LNCAP (cell line): ENCODE results near the gene SLC38A10.

ENCODE experiments used
- CTCF ChIP-seq: fragments of 450-650 bp; IDR thresholded peaks from 2 replicates; pipeline ENCODE4 v1.5.1; 2017; ENCODE audit warnings: mild to moderate bottlenecking

The SLC38A10 gene

GRCh38 chr17:81306898-81307510 lies 11.9 kb upstream of the SLC38A10 start:
- TF ChIP-seq CTCF = no peak

DNA sequence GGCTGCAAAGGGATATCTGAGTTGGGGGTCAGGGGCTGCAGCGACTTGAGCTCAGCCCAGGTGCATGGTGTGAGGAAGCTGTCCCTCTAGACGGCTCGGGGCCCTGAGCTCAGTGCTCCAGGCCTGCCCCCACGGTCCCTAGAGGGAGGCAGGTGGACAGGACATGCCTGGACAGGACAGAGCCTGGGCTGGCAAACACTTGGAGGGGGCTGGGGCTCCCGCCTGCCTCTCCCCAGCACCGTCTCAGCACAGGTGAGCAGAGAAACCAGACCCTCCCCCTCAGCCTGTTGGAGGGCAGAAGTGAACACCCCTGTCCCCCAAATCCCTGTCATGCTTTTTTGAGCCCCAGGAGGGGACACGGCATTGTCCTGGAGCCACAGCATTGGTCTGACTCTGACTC lies 11.4 kb upstream of the SLC38A10 start:
- TF ChIP-seq CTCF = no peak

DNA sequence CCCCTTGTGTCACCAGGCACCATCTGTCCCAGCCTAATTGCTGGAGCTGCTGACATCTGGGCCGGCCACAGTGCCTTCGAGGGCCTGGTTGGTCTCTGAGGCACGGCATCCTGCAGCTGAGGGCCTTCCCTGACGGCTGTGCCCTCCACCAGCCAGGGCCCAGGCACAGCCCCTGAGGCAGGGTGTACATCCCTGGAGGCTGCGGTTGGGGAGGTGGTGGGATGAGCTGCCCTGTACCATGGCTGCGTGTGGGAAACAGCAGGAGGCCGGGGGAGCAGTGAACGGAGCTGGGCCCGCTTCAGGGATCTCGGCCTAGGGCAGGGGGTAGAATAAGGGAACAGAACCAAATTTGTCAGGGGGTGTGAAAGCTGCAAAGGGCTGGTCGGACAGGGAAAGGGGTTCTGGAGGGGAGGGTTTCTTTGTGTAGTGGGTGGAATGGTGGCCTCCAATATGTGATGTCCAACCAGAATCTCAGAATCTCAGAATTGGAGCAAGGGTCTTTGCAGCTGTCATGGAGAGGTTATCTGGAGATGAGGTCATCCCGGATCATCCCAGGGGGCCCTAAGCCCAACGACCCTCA lies 10.0 kb upstream of the SLC38A10 start:
- TF ChIP-seq CTCF = no peak

DNA sequence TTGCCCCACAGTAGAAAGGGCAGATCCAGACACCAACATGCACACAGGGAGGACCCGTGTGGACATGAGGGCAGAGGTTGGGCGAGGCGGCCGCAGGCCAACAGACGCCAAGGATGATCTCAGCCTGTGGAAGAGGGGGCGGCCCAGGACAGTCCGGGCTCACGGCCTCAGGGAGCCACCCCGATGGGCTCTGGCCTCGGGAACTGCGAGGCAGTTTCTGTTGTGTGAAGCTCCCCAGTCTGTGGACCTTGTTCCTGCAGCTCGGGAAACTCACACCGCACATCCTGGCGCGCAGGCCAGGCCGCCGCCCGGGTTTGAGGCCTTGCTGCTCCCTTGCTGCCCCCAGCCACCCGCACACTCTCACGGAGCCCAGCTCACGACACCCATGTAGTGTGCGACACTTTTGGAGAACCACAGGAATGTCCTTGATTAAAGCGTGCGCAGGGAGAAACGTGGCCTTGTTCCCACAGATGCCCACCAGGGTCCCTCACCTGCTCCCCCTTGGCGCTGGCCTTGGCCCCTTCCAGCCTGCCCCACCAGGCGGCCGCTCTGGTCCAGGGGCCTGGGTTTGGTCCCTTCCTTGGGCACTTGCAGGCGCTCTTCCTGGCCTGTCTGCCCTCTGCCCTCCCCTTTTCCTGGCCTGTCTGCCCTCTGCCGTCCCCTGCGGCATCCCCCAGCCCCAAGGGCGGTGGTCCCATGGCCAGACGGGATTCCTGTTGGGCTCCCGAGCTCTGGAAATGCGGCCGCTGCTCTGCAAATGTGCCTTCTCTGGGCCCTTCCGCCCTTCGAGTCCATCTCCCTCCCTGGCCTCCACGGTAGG lies 9.3 kb upstream of the SLC38A10 start:
- no peak for TF ChIP-seq CTCF

GRCh38 chr17:81303385-81303784 lies 8.3 kb upstream of the SLC38A10 start:
- TF ChIP-seq CTCF = no peak

DNA sequence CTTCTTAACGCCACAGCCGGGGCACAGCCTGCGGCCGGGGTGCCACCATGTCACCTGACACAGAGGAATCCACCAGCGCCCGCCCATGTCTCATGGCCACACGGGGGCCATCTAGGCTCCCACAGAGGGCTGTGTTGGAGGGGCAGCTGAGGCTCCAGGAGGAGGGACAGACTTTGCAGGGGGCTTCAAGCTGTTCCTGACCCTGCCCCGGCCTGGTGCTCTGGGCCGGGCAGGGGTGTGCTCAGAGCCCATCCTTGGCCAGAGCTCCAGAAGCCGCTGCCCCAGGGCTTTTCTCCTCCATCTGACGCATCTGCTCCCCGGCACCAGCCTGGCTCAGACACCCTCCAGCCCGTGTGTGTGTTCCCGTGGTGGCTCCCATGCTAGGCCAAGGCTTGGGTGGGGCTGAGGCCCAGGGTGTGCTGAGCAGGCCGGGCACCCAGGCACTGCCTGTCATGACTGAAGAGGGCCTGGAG lies 7.8 kb upstream of the SLC38A10 start:
- no peak for TF ChIP-seq CTCF

DNA sequence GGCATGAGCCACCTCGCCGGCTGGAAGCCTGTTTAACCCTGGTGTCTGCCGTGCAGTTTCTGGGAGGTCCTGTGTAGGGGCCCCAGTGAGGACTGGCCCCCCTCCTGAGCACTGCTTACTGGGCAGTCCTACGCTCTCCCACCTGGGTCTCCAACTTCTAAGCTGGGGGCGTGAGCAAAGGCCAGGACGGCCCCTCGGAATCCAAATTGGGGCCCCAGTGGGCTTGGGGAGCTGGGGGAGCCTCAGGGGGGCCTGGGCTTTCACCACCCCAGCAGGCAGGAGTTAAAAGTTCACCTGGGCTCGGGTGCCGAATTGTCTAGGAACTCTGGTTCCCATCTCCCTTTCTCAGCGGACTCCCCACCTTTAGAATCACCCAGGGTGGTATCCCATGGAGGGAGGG lies 7.2 kb upstream of the SLC38A10 start:
- no peak for TF ChIP-seq CTCF
